ENCODE measurements around the gene LSM10.
A peak's percentile ranks its signal among the peaks of the same experiment; 100 is the strongest.

LSM10 gene

GRCh38 chr1:36397378-36398230 lies at the start of gene LSM10:
LSM10 (minus strand) TSS chr1:36397908; CDS start chr1:36394129, 3,779 bp downstream.
- peak; percentile 75 for DNase-seq (ENCODE audit: low read depth)

- no peak for DNase-seq (ENCODE audit: low read depth)
These were observed 49.7 kb upstream of the LSM10 start for GRCh38 chr1:36447450-36447849.

- DNase-seq (ENCODE audit: low read depth), result no peak
These were observed 49.0 kb upstream of the LSM10 start for GRCh38 chr1:36446746-36447145.

GRCh38 chr1:36446271-36446670 lies 48.6 kb upstream of the LSM10 start:
- no peak for DNase-seq (ENCODE audit: low read depth)

- DNase-seq (ENCODE audit: low read depth), result no peak
These were observed 45.6 kb upstream of the LSM10 start for GRCh38 chr1:36443297-36443696.

GRCh38 chr1:36442337-36442736 lies 44.6 kb upstream of the LSM10 start:
- no peak for DNase-seq (ENCODE audit: low read depth)

- no peak for DNase-seq (ENCODE audit: low read depth)
These were observed 42.9 kb upstream of the LSM10 start for GRCh38 chr1:36440646-36441045.

GRCh38 chr1:36440044-36440443 lies 42.3 kb upstream of the LSM10 start:
- DNase-seq (ENCODE audit: low read depth), result no peak

GRCh38 chr1:36438715-36439114 lies 41.0 kb upstream of the LSM10 start:
- no peak for DNase-seq (ENCODE audit: low read depth)

GRCh38 chr1:36436821-36437220 lies 39.1 kb upstream of the LSM10 start:
- DNase-seq (ENCODE audit: low read depth), result no peak

GRCh38 chr1:36433102-36433501 lies 35.4 kb upstream of the LSM10 start:
- DNase-seq (ENCODE audit: low read depth), result no peak

- DNase-seq (ENCODE audit: low read depth), result no peak
These were observed 34.9 kb upstream of the LSM10 start for GRCh38 chr1:36432616-36433015.

GRCh38 chr1:36425791-36426190 lies 28.1 kb upstream of the LSM10 start:
- DNase-seq (ENCODE audit: low read depth), result no peak

GRCh38 chr1:36421649-36422048 lies 23.9 kb upstream of the LSM10 start:
- DNase-seq (ENCODE audit: low read depth), result no peak

- DNase-seq (ENCODE audit: low read depth), result no peak
These were observed 23.2 kb upstream of the LSM10 start for GRCh38 chr1:36420836-36421317.

- DNase-seq (ENCODE audit: low read depth), result no peak
These were observed 22.7 kb upstream of the LSM10 start for GRCh38 chr1:36420409-36420808.

- no peak for DNase-seq (ENCODE audit: low read depth)
These were observed 21.9 kb upstream of the LSM10 start for GRCh38 chr1:36419569-36419968.

- no peak for DNase-seq (ENCODE audit: low read depth)
These were observed 21.4 kb upstream of the LSM10 start for GRCh38 chr1:36419140-36419539.

GRCh38 chr1:36417931-36418330 lies 20.2 kb upstream of the LSM10 start:
- DNase-seq (ENCODE audit: low read depth), result no peak

GRCh38 chr1:36415661-36416326 lies 18.1 kb upstream of the LSM10 start:
- no peak for DNase-seq (ENCODE audit: low read depth)

GRCh38 chr1:36414384-36414783 lies 16.7 kb upstream of the LSM10 start:
- DNase-seq (ENCODE audit: low read depth), result no peak

GRCh38 chr1:36411674-36412648 lies 14.3 kb upstream of the LSM10 start:
- no peak for DNase-seq (ENCODE audit: low read depth)
